SK-N-SH (cell line): Measurements from ENCODE around the gene TUBB3.

Source experiments
- EP300 ChIP-seq, 2 experiments: IDR thresholded peaks; 2 replicates each; pipeline versions ENCODE4 v1.4.0 to v1.6.1; 2012; ENCODE audit warnings: borderline replicate concordance in 1 of 2, low read depth in 1 of 2, low read length in 1 of 2
- FOXJ3 ChIP-seq: sonication (generic); formaldehyde crosslinking; IDR thresholded peaks from 2 replicates; pipeline ENCODE4 v1.5.1; 2020; ENCODE audit warnings: mild to moderate bottlenecking, missing genetic modification reagents
- GATA2 ChIP-seq: sonication (generic); formaldehyde crosslinking; IDR thresholded peaks from 2 replicates; pipeline ENCODE4 v1.5.0; 2020; ENCODE audit warnings: mild to moderate bottlenecking, missing genetic modification reagents
- POLR2AphosphoS5 ChIP-seq: IDR thresholded peaks from 2 replicates; pipeline ENCODE4 v1.6.1; 2012; ENCODE audit warnings: low read depth, low read length
- RFX5 ChIP-seq: IDR thresholded peaks from 2 replicates; pipeline ENCODE4 v1.6.1; 2012; ENCODE audit warnings: mild to moderate bottlenecking, improper control_type of control experiment, low read length
- SIN3A ChIP-seq: IDR thresholded peaks from 2 replicates; pipeline ENCODE4 v1.6.1; 2012; ENCODE audit warnings: low read depth, mild to moderate bottlenecking, low read length, moderate library complexity, borderline replicate concordance
- TAF1 ChIP-seq: IDR thresholded peaks from 2 replicates; pipeline ENCODE4 v1.6.1; 2012; ENCODE audit warnings: low read depth, mild to moderate bottlenecking, low read length, moderate library complexity, borderline replicate concordance
- TCF12 ChIP-seq: IDR thresholded peaks from 2 replicates; pipeline ENCODE4 v1.4.0; 2012
- TEAD4 ChIP-seq: IDR thresholded peaks from 2 replicates; pipeline ENCODE4 v1.4.0; 2012; ENCODE audit warnings: mild to moderate bottlenecking, borderline replicate concordance; ENCODE audit not compliant: insufficient read depth
- YY1 ChIP-seq: IDR thresholded peaks from 2 replicates; pipeline ENCODE4 v1.4.0; 2012; ENCODE audit warnings: low read depth, mild to moderate bottlenecking
- TF ChIP-seq, protein P1 (sequence below): fragments of 200-600 bp; sonication (generic); IDR thresholded peaks from 2 replicates; pipeline ENCODE4 v1.6.1; 2017; ENCODE audit warnings: antibody characterized with exemption, mild to moderate bottlenecking, moderate library complexity
- TF ChIP-seq, protein P2 (sequence below): IDR thresholded peaks from 2 replicates; pipeline ENCODE4 v1.6.1; 2012; ENCODE audit warnings: mild to moderate bottlenecking, low read depth, low read length, moderate library complexity
- TF ChIP-seq, protein P3 (sequence below): IDR thresholded peaks from 2 replicates; pipeline ENCODE4 v1.4.0; 2012; ENCODE audit warnings: low read depth
- TF ChIP-seq, protein P4 (sequence below): fragments of 150-350 bp; IDR thresholded peaks from 2 replicates; pipeline ENCODE4 v1.6.1; 2017; ENCODE audit warnings: antibody characterized with exemption, low read length, low read depth, borderline replicate concordance

DNA sequence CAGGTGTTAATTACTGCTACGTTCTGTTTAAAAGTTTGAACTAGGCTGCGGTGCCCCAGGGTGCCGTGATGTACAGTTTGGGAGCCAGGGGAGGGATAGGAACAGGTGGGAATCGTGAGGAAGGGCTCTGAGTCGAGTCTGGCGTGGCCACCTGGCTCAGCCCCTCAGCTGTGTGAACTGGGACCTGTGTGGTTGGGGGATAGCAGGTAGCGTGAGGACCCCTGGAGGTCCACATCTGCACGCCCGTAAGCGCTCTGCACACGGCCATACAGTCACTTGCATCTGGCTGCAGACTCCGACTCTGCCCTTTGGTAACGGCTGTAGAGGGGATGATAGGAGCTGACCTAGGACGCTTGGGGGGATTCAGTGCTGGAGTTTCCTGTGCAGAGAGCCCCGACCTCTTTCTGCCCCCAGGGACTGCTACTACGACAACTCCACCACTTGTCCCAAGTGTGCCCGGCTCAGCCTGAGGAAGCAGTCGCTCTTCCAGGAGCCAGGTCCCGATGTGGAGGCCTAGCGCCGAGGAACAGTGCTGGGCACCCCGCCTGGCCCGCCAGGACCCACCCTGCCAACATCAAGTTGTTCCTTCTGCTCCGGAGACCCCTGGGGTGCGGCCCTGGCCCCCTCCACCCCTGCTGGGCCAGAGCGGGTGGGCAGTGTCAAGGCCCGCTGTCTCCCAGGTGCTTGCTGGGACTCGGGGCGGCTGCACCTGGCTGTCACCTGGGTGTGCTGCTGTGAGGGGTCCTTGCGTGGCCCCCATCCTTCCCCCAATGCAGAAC, 42.5 kb downstream of the TUBB3 start:
- no peak for TF ChIP-seq TAF1
- TF ChIP-seq, protein P1, sequence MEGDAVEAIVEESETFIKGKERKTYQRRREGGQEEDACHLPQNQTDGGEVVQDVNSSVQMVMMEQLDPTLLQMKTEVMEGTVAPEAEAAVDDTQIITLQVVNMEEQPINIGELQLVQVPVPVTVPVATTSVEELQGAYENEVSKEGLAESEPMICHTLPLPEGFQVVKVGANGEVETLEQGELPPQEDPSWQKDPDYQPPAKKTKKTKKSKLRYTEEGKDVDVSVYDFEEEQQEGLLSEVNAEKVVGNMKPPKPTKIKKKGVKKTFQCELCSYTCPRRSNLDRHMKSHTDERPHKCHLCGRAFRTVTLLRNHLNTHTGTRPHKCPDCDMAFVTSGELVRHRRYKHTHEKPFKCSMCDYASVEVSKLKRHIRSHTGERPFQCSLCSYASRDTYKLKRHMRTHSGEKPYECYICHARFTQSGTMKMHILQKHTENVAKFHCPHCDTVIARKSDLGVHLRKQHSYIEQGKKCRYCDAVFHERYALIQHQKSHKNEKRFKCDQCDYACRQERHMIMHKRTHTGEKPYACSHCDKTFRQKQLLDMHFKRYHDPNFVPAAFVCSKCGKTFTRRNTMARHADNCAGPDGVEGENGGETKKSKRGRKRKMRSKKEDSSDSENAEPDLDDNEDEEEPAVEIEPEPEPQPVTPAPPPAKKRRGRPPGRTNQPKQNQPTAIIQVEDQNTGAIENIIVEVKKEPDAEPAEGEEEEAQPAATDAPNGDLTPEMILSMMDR = no peak
- TF ChIP-seq, protein P2, sequence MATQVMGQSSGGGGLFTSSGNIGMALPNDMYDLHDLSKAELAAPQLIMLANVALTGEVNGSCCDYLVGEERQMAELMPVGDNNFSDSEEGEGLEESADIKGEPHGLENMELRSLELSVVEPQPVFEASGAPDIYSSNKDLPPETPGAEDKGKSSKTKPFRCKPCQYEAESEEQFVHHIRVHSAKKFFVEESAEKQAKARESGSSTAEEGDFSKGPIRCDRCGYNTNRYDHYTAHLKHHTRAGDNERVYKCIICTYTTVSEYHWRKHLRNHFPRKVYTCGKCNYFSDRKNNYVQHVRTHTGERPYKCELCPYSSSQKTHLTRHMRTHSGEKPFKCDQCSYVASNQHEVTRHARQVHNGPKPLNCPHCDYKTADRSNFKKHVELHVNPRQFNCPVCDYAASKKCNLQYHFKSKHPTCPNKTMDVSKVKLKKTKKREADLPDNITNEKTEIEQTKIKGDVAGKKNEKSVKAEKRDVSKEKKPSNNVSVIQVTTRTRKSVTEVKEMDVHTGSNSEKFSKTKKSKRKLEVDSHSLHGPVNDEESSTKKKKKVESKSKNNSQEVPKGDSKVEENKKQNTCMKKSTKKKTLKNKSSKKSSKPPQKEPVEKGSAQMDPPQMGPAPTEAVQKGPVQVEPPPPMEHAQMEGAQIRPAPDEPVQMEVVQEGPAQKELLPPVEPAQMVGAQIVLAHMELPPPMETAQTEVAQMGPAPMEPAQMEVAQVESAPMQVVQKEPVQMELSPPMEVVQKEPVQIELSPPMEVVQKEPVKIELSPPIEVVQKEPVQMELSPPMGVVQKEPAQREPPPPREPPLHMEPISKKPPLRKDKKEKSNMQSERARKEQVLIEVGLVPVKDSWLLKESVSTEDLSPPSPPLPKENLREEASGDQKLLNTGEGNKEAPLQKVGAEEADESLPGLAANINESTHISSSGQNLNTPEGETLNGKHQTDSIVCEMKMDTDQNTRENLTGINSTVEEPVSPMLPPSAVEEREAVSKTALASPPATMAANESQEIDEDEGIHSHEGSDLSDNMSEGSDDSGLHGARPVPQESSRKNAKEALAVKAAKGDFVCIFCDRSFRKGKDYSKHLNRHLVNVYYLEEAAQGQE = no peak
- TF ChIP-seq POLR2AphosphoS5 = no peak
- TF ChIP-seq, protein P3, sequence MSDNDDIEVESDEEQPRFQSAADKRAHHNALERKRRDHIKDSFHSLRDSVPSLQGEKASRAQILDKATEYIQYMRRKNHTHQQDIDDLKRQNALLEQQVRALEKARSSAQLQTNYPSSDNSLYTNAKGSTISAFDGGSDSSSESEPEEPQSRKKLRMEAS = no peak
- no peak for TF ChIP-seq EP300 (IDR thresholded peaks at IDR 0.05; ENCODE audit: borderline replicate concordance in 1 of 2, low read depth in 1 of 2, low read length in 1 of 2)
- TF ChIP-seq GATA2 (CRISPR knock-in tag) = no peak
- TF ChIP-seq TEAD4 = no peak
- TF ChIP-seq SIN3A = no peak
- TF ChIP-seq YY1 = no peak
- TF ChIP-seq FOXJ3 = no peak
- no peak for TF ChIP-seq TCF12
- TF ChIP-seq, protein P4, sequence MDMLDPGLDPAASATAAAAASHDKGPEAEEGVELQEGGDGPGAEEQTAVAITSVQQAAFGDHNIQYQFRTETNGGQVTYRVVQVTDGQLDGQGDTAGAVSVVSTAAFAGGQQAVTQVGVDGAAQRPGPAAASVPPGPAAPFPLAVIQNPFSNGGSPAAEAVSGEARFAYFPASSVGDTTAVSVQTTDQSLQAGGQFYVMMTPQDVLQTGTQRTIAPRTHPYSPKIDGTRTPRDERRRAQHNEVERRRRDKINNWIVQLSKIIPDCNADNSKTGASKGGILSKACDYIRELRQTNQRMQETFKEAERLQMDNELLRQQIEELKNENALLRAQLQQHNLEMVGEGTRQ = no peak
- no peak for TF ChIP-seq RFX5
